ENCODE data around the gene SERPINE2.

DNA sequence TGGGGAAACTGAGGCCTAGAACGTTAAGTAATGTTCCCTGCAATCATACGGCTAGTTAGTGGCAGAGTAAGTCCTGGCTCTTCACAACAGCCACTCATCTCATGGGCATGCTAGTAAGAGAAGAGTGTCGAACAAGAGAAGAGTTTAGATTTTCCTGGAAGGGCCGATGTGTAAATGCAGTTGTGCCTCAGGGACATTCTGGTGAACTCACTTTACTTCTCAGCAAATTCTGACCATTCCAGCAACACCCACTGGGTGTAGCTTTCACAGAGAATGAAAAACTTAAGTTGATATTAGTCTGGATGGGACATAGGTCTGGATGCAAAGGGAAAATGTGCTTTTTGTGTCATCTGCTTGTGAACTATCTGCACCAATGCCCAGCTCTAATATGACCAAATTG is 58.3 kb downstream of the SERPINE2 start:
- no peak for TF ChIP-seq POLR2A (IDR thresholded peaks at IDR 0.05)
- TF ChIP-seq, protein P1, sequence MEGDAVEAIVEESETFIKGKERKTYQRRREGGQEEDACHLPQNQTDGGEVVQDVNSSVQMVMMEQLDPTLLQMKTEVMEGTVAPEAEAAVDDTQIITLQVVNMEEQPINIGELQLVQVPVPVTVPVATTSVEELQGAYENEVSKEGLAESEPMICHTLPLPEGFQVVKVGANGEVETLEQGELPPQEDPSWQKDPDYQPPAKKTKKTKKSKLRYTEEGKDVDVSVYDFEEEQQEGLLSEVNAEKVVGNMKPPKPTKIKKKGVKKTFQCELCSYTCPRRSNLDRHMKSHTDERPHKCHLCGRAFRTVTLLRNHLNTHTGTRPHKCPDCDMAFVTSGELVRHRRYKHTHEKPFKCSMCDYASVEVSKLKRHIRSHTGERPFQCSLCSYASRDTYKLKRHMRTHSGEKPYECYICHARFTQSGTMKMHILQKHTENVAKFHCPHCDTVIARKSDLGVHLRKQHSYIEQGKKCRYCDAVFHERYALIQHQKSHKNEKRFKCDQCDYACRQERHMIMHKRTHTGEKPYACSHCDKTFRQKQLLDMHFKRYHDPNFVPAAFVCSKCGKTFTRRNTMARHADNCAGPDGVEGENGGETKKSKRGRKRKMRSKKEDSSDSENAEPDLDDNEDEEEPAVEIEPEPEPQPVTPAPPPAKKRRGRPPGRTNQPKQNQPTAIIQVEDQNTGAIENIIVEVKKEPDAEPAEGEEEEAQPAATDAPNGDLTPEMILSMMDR (IDR thresholded peaks at IDR 0.05): no peak

Measured in heart left ventricle (tissue), 13 donors.